Stimulated activated CD8-positive, alpha-beta memory T cell treated with anti-CD3 and anti-CD28 coated beads, Interleukin-15, amount 100 ng/mL, for 4 hours (primary cell): ENCODE measurements around the gene GNPAT.

Experiments used
- DNase-seq, 2 donors: peaks; one replicate each; pipeline ENCODE4 v3.0.0-alpha.2; 2020; ENCODE audit warnings: low read depth in 2 of 2

GNPAT gene

GRCh38 chr1:231317306-231318014 lies 76.4 kb downstream of the GNPAT start:
- DNase-seq: no peak

- no peak for DNase-seq
Observed at GRCh38 chr1:231318015-231318355, 77.0 kb downstream of the GNPAT start.

- DNase-seq: no peak
Observed at GRCh38 chr1:231318568-231318967, 77.6 kb downstream of the GNPAT start.

DNA sequence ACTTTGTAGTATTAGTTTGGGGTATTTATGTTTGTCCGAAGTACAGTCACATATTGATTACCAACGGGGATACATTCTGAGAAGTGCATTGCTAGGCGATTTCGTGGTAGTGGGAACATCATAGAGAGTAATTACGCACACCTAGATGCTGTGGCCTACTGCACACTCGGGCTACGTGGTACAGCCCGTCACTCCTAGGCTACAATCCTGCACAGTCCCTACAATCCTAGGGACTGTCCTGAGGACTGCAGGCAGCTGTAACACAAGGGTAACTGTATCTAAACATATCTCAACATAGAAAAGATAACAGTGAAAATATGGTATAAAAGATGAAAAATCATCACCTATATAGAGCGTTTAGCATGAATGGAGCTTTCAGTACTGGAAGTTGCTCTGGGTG lies 78.1 kb downstream of the GNPAT start:
- DNase-seq: no peak

GRCh38 chr1:231322880-231323530 lies 82.0 kb downstream of the GNPAT start:
- DNase-seq: no peak

- no peak for DNase-seq
Observed at GRCh38 chr1:231324660-231325059, 83.6 kb downstream of the GNPAT start.

DNA sequence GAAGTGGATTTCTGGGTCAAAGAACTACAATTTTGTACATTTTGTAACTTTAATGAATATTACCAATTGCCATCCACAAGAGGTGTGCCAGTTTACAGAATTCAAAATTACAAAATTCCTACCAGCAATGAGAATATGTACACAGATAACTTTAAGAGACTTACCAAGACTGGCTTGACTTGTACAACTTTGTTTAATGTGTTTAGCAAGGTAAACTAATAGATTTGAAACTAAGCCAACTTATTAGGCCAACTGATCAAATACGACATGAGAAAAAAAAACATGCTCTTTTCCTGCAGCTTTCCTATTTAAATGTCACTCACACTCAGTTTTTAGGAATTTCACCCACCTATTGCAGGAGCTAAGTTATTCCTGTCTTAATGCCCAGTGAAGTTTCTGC lies 85.2 kb downstream of the GNPAT start:
- no peak for DNase-seq
